Epithelial cell of esophagus (primary cell): ENCODE results near the gene MRC2.

Experiments used
- DNase-seq: peaks from one replicate; pipeline ENCODE4 v3.0.0; 2010; ENCODE audit warnings: low read depth
- H3K4me3 ChIP-seq: 2 replicates; pipeline ENCODE4 v1.5.1; 2011; ENCODE audit warnings: mild to moderate bottlenecking, low read length, control low read depth
- TF ChIP-seq, protein P1 (sequence below): IDR thresholded peaks from 2 replicates; pipeline ENCODE4 v1.5.1; 2011; ENCODE audit warnings: low read depth, mild to moderate bottlenecking, low read length, control low read depth, inconsistent platforms; ENCODE audit not compliant: insufficient read depth; ENCODE audit errors: missing control alignments

MRC2 gene

DNA sequence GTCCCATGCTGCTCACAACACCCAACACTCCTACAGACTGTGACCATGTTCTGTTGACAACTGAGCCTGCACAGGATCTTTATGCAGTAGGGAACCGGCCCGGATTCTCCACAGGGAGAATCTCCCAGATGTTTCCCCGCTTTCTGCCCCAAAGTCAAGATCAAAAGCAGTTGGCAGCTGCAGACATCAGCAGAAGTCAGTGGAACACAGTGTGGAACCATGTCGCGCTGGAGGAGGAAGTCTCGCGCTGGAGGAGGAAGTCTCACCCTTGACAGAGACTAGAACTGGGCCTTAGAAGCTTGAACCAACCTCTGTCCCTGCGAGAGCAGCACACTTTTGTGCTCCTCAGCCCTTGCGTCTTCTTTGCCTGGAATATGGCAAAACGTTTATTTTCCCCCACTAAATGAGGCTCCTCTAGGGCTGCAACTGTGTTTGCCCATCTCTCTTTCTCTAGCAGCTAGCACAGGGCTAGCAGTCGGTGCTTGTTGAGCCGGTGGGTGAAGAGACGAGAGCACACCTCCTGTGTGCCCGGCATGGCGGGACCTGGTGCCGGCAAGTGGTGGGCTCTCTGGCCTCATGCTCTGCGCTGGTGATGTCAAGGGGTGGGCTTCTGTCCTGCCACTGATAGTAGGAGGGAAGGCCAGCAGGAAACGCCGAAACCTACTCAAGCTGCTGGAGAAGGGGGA is 2.1 kb upstream of the MRC2 start:
- TF ChIP-seq, protein P1, sequence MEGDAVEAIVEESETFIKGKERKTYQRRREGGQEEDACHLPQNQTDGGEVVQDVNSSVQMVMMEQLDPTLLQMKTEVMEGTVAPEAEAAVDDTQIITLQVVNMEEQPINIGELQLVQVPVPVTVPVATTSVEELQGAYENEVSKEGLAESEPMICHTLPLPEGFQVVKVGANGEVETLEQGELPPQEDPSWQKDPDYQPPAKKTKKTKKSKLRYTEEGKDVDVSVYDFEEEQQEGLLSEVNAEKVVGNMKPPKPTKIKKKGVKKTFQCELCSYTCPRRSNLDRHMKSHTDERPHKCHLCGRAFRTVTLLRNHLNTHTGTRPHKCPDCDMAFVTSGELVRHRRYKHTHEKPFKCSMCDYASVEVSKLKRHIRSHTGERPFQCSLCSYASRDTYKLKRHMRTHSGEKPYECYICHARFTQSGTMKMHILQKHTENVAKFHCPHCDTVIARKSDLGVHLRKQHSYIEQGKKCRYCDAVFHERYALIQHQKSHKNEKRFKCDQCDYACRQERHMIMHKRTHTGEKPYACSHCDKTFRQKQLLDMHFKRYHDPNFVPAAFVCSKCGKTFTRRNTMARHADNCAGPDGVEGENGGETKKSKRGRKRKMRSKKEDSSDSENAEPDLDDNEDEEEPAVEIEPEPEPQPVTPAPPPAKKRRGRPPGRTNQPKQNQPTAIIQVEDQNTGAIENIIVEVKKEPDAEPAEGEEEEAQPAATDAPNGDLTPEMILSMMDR = no peak
- no peak for DNase-seq
- no peak overlapping the region for H3K4me3 ChIP-seq

- DNase-seq = no peak
- TF ChIP-seq, protein P1 = no peak
- H3K4me3 ChIP-seq = no peak overlapping the region
Observed at GRCh38 chr17:62625870-62626200, 1.6 kb upstream of the MRC2 start.

DNA sequence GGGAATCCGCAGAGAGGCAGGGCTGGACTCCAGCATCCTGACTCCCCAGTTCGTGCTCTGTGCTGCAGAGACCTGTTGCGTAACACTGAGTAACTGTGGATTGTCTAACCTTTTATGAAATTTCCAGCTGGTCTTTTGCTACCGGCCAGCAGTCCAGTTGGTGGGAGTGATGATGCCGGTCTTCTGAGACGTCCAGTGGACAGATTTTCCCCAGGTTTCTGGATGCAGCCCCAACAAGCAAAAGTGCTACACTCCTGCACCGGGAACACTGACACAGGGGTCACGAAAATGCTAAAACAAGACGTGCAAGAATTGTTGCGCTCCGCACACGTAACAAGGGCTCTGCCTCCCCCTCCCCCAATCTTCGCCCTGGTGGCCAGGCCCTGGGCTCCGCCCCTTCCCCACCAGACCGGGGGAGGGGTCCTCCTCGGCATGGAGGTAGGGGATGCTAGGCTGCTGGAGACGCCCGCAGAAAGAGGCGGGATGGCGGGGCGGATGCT is 701 bp upstream of the MRC2 start:
- peak; percentile 61 for DNase-seq
- TF ChIP-seq, protein P1 = no peak
- H3K4me3 ChIP-seq = peak overlapping the region; percentile 53

GRCh38 chr17:62627904-62628633 is 599 bp downstream of the MRC2 start:
- peak; percentile 32 for DNase-seq
- H3K4me3 ChIP-seq = peak overlapping the region; percentile 53
- TF ChIP-seq, protein P1 = no peak

DNA sequence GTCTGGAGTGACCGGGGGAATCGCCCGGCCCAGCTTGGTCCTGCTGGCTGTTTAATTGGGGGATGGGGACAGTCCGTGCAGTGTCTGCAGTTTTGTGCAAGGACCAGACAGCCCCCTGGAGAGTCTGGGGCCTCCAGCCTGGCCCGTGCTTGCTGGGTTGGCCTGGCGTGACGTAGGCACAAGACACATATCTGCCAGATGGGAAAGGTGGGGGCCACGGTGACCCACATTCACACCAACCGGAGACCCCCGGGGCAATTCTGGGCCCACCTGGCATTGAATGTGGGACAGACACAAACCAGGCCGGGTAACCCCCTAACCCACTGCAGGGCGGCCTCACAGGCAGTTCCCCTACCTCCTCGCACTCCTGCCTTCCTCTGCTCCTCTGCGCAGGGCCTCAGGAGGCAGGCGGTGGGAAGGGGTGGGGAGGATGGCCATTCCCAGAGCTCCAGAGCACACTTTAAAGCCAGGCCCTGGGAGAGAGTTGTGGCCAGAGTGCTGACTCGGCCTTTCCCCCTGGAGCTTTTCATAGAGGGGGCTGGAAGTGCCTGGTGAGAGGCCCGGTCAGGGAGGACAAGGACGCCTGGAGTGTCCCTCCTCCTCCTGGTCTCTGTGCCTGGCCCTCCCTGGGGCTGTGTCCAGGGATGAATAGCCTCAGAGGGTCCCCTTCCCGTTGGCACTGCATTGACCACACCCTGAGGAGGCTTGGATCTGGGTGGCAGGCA is 1.5 kb downstream of the MRC2 start:
- DNase-seq = no peak
- TF ChIP-seq, protein P1 = no peak
- H3K4me3 ChIP-seq = peak overlapping the region; percentile 53

- TF ChIP-seq, protein P1 = no peak
- no peak overlapping the region for H3K4me3 ChIP-seq
- DNase-seq = no peak
Observed at GRCh38 chr17:62629556-62630364, 2.3 kb downstream of the MRC2 start.
